Neural cell (in vitro differentiated cells): ENCODE results near the gene KCNJ10.

Experiments used
- EZH2 ChIP-seq: fragments of 200-600, 300-800 bp; shearing (Covaris generic), sonication (generic); IDR thresholded peaks from 2 replicates; pipeline ENCODE4 v1.6.1; 2014; ENCODE audit warnings: antibody characterized with exemption, low read length, borderline replicate concordance, mild to moderate bottlenecking; ENCODE audit not compliant: insufficient read depth, poor library complexity, severe bottlenecking
- MXI1 ChIP-seq: fragments of 450-650 bp; conservative IDR thresholded peaks from 2 replicates; pipeline ENCODE4 v1.6.1; 2014; ENCODE audit warnings: antibody characterized with exemption, mild to moderate bottlenecking; ENCODE audit not compliant: poor library complexity, severe bottlenecking
- POLR2AphosphoS5 ChIP-seq: IDR thresholded peaks from 2 replicates; pipeline ENCODE4 v1.6.1; 2012
- TAF1 ChIP-seq: IDR thresholded peaks from 2 replicates; pipeline ENCODE4 v1.6.1; 2012; ENCODE audit warnings: low read depth
- TF ChIP-seq, protein P1 (sequence below): fragments of 450-650 bp; IDR thresholded peaks from 2 replicates; pipeline ENCODE4 v1.5.1; 2014; ENCODE audit warnings: antibody characterized with exemption, mild to moderate bottlenecking, moderate library complexity; ENCODE audit not compliant: poor library complexity, severe bottlenecking

DNA sequence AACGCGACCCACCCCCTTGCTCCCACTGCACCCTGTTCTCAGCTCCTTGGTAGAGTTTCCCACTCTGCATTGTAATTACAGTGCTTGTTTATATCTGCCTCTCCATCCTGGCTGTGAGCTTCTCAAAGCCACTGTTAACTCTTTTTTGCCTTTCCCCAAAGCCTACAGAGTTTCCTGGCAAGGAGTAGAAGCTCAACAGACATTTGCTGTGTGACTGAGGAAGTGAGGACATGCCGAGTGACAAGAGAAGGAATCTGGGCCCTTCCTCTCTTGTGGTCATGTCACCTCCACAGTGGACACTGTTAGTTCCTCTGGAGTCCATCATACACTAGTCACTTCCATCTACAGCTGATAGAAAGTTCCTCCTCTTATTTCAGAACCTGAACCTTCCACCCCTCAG, 34.5 kb upstream of the KCNJ10 start:
- TF ChIP-seq POLR2AphosphoS5 = no peak
- TF ChIP-seq, protein P1, sequence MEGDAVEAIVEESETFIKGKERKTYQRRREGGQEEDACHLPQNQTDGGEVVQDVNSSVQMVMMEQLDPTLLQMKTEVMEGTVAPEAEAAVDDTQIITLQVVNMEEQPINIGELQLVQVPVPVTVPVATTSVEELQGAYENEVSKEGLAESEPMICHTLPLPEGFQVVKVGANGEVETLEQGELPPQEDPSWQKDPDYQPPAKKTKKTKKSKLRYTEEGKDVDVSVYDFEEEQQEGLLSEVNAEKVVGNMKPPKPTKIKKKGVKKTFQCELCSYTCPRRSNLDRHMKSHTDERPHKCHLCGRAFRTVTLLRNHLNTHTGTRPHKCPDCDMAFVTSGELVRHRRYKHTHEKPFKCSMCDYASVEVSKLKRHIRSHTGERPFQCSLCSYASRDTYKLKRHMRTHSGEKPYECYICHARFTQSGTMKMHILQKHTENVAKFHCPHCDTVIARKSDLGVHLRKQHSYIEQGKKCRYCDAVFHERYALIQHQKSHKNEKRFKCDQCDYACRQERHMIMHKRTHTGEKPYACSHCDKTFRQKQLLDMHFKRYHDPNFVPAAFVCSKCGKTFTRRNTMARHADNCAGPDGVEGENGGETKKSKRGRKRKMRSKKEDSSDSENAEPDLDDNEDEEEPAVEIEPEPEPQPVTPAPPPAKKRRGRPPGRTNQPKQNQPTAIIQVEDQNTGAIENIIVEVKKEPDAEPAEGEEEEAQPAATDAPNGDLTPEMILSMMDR = no peak
- TF ChIP-seq MXI1 = no peak
- no peak for TF ChIP-seq EZH2
- TF ChIP-seq TAF1 = no peak
